Transverse colon (tissue), 4 donors: ENCODE data around the gene PTCH1. TPM values are rescaled to one million over a fixed set of nuclear protein-coding genes. Genes with fewer than 3 reads are reported as not detected.

Experiments used
- DNase-seq: peaks from one replicate; pipeline ENCODE4 v3.0.0-alpha.2; 2019
- H3K27ac ChIP-seq, 4 donors: fragments of 200-600 bp; sonication (generic); 2 replicates each; pipeline ENCODE4 v1.5.1; 2016 to 2018; ENCODE audit warnings: inconsistent platforms in 4 of 4
- H3K27me3 ChIP-seq: fragments of 200-600 bp; sonication (generic); 2 replicates; pipeline ENCODE4 v1.5.1; 2017; ENCODE audit warnings: inconsistent platforms
- H3K36me3 ChIP-seq, 4 donors: fragments of 200-600 bp; sonication (generic); 2 replicates each; pipeline ENCODE4 v1.5.1; 2017 to 2019; ENCODE audit warnings: inconsistent platforms in 4 of 4
- H3K4me1 ChIP-seq, 4 donors: fragments of 200-600 bp; sonication (generic); 2 replicates each; pipeline ENCODE4 v1.5.1; 2017 to 2020; ENCODE audit warnings: inconsistent platforms in 4 of 4
- H3K4me3 ChIP-seq, 4 donors: fragments of 200-600 bp; sonication (generic); 1 replicate in 1 of 4; 2 replicates in 3 of 4; pipeline versions ENCODE4 v1.5.1 to v1.6.1; 2017 to 2019; ENCODE audit warnings: inconsistent platforms in 4 of 4
- H3K9me3 ChIP-seq, 2 donors: fragments of 200-600 bp; sonication (generic); 2 replicates each; pipeline ENCODE4 v1.5.1; 2017 to 2019; ENCODE audit warnings: inconsistent platforms in 2 of 2
- CTCF ChIP-seq, 5 experiments: fragments of 200-600 bp in 3 of 5; fragments of 450-650 bp in 2 of 5; sonication (generic) in 3 of 5; IDR thresholded peaks; 1 replicate in 2 of 5; 2 replicates in 3 of 5; pipeline ENCODE4 v1.5.1; 2016 to 2017; ENCODE audit warnings: antibody characterized with exemption in 5 of 5, inconsistent platforms in 3 of 5, mild to moderate bottlenecking in 2 of 5, moderate library complexity in 1 of 5
- EP300 ChIP-seq: sonication (generic); formaldehyde crosslinking; IDR thresholded peaks from one replicate; pipeline ENCODE4 v1.6.1; 2017; ENCODE audit warnings: antibody characterized with exemption, low read depth
- POLR2A ChIP-seq: fragments of 450-650 bp; IDR thresholded peaks from one replicate; pipeline ENCODE4 v1.6.1; 2016; ENCODE audit warnings: antibody characterized with exemption, mild to moderate bottlenecking, moderate library complexity
- POLR2AphosphoS5 ChIP-seq, 3 donors: sonication (generic); formaldehyde crosslinking; IDR thresholded peaks; one replicate each; pipeline ENCODE4 v1.6.1; 2016; ENCODE audit warnings: antibody characterized with exemption in 3 of 3
- WGBS, 2 donors: methylation state at CpG; one replicate each; pipeline ENCODE4 v1.1.5; 2018; ENCODE audit warnings: low coverage in 1 of 2; 5-methylcytosine and 5-hydroxymethylcytosine counted together
- in situ Hi-C, 4 donors: fragments of 200-750 bp; cut with MboI; loops; one replicate each; pipeline versions ENCODE4 v1.15.0 to v1.15.1; 2017; ENCODE audit warnings: low sequenced_read_pairs in 3 of 4, low pct_ligation_motif_present in 1 of 4, low pct_unique_long_range_greater_than_20kb in 1 of 4
- intact Hi-C: fragments of 100-400 bp; cut with DNase I; formaldehyde crosslinking; loops from one replicate; pipeline ENCODE4 v1.15.1; 2023; ENCODE audit warnings: low total_unique reads
- total RNA-seq, 4 donors: library from RNA; depleted of rRNA; stranded (reverse); fragments of >200 nt; gene quantifications; one replicate each; pipeline ENCODE4 v1.1.0, GENCODE V29; 2016

Gene PTCH1
- total RNA-seq, 4 donors from 2014 or later: 12.3 to 50.9 (median 26.4) TPM

GRCh38 chr9:95420518-95420917 lies 96.3 kb downstream of the PTCH1 start:
- H3K27ac ChIP-seq: no peak overlapping the region
- H3K27me3 ChIP-seq: no peaks in the 10 kb centered on the region
- in situ Hi-C loops: no loop called here
- H3K4me3 ChIP-seq: no peak overlapping the region
- intact Hi-C loops: loop anchor here (10.0 kb wide), 1 partner anchor 56 kb away; no protein-coding TSS in a partner anchor
- peaks cover 14 to 18% of the 10 kb centered on the region in 2 donors for H3K9me3 ChIP-seq
- H3K4me1 ChIP-seq: peaks cover 0 to 2% (median under 1%) of the 10 kb centered on the region in 4 donors
- no peaks in the 10 kb centered on the region for H3K36me3 ChIP-seq
- DNase-seq: no peak
- no peak for TF ChIP-seq CTCF (IDR thresholded peaks at IDR 0.05)
- TF ChIP-seq EP300: no peak
- no peak for TF ChIP-seq POLR2AphosphoS5 (IDR thresholded peaks at IDR 0.05)
- TF ChIP-seq POLR2A: no peak

GRCh38 chr9:95419444-95419843 lies 97.3 kb downstream of the PTCH1 start:
- no peak overlapping the region for H3K27ac ChIP-seq
- in situ Hi-C loops (no loop called here), intact Hi-C loops (no loop called here)
- no peak for DNase-seq
- H3K36me3 ChIP-seq: no peaks in the 10 kb centered on the region
- H3K4me1 ChIP-seq: no peaks in the 10 kb centered on the region
- peaks cover 14 to 18% of the 10 kb centered on the region in 2 donors for H3K9me3 ChIP-seq
- TF ChIP-seq CTCF (IDR thresholded peaks at IDR 0.05) (no peak), POLR2AphosphoS5 (IDR thresholded peaks at IDR 0.05) (no peak), EP300 (no peak), POLR2A (no peak)
- no peak overlapping the region for H3K4me3 ChIP-seq
- no peaks in the 10 kb centered on the region for H3K27me3 ChIP-seq

- DNase-seq: no peak
- in situ Hi-C loops: no loop called here
- intact Hi-C loops: no loop called here
- Histone ChIP-seq H3K4me3 (no peak overlapping the region), H3K9me3 (no peaks in the 10 kb centered on the region), H3K27me3 (no peaks in the 10 kb centered on the region), H3K27ac (no peak overlapping the region), H3K4me1 (no peaks in the 10 kb centered on the region), H3K36me3 (no peaks in the 10 kb centered on the region)
- TF ChIP-seq POLR2AphosphoS5 (IDR thresholded peaks at IDR 0.05): no peak
- no peak for TF ChIP-seq POLR2A
- TF ChIP-seq CTCF (IDR thresholded peaks at IDR 0.05): no peak
- TF ChIP-seq EP300: no peak
- 67 to 79% methylated on average over 2 of the region's 2 CpGs for WGBS, 2 donors
Measured at GRCh38 chr9:95415158-95415557, 101.6 kb downstream of the PTCH1 start.

- Histone ChIP-seq H3K27me3 (no peaks in the 10 kb centered on the region), H3K27ac (no peak overlapping the region), H3K9me3 (no peaks in the 10 kb centered on the region), H3K4me3 (no peak overlapping the region), H3K36me3 (no peaks in the 10 kb centered on the region), H3K4me1 (no peaks in the 10 kb centered on the region)
- TF ChIP-seq CTCF (IDR thresholded peaks at IDR 0.05) (no peak), EP300 (no peak), POLR2AphosphoS5 (IDR thresholded peaks at IDR 0.05) (no peak), POLR2A (no peak)
- intact Hi-C loops: no loop called here
- 59 to 80% methylated on average over 2 of the region's 2 CpGs for WGBS, 2 donors
- no peak for DNase-seq
- in situ Hi-C loops: no loop called here
Measured at GRCh38 chr9:95413793-95414192, 103.0 kb downstream of the PTCH1 start.
